ENCODE results near the gene DAB2IP.

The DAB2IP gene

DNA sequence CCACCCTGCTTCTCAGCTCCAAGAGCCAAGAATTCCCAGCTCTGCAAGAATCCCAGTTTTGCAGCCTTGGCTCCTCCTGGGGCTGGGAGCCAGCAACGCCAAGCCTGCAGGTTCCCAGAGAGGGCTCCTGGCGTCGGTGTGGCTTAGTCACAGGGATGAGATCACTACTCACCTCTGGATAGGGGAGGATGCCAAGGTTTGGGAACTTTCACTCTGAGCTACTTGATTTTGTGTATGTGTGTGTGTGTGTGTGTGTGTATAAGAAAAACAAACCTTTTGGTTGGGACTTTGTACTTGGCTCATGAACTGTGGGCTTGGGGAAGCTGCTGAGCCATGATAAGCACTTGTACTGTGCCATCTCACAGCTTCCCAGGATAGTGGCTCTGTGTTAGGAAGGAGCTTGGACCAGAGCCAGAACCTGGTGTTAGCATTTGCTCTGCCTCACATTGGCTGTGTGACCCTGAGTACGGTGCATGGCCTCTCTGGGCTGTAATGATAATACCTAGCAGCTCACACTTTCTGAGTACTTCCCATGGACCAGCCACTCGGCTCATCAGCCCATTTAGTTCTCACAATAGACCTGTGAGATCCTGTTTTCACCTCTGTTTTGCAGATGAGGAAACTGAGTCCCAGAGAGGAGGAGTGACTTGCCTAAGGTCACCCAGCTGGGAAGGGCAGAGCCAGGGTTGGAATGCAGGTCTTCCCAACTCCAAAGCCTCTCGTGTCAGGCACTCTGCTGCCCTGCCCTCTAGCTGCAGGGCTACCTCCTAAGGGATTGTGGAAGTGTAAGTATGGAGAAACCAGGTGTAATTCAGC, 41.4 kb upstream of the DAB2IP start:
- Histone ChIP-seq H4K20me1 (ENCODE audit: control insufficient read depth, insufficient read depth, low read depth, low read length) (no peaks in the 10 kb centered on the region), H3K9me2 (replicated peaks; ENCODE audit: control insufficient read depth, low read length) (no peaks in the 10 kb centered on the region), H3K4me1 (ENCODE audit: control insufficient read depth, low read length) (peaks cover 20% of the 10 kb centered on the region), H3K4me3 (ENCODE audit: low read length) (no peak overlapping the region), H3K79me2 (ENCODE audit: control insufficient read depth, low read length) (no peaks in the 10 kb centered on the region), H3K36me3 (ENCODE audit: control insufficient read depth, low read length) (no peaks in the 10 kb centered on the region), H3K27ac (ENCODE audit: low read depth, low read length) (no peak overlapping the region), H3K4me2 (ENCODE audit: low read length) (no peak overlapping the region), H3K9me3 (ENCODE audit: control insufficient read depth, insufficient read depth, low read length) (no peaks in the 10 kb centered on the region), H3K27me3 (ENCODE audit: control insufficient read depth, low read length) (peaks cover 31% of the 10 kb centered on the region), H3F3A (ENCODE audit: control insufficient read depth, insufficient read depth) (no peaks in the 10 kb centered on the region)
- TF ChIP-seq CTCF (IDR thresholded peaks at IDR 0.05; ENCODE audit: low read depth, low read length, poor library complexity, severe bottlenecking) (no peak), EZH2phosphoT487 (IDR thresholded peaks at IDR 0.05; ENCODE audit: borderline replicate concordance, low read length) (no peak)

DNA sequence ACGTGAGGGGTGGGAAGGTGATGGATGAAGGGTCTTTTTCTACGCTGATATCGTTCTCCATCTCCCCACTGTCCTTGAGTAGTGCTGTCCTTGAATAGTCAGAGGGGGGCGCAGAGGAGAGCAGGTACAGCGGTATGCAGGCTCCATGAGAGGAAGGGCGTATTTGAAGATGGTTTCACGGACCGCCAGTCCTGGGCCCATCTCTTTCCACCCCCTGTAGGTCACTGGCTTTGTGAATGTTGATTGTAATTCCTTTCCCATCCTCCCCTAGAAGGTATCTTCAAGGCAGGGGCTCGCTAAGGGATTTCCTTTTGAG, 40.8 kb upstream of the DAB2IP start:
- no peak overlapping the region for H3K4me3 ChIP-seq (ENCODE audit: low read length)

DNA sequence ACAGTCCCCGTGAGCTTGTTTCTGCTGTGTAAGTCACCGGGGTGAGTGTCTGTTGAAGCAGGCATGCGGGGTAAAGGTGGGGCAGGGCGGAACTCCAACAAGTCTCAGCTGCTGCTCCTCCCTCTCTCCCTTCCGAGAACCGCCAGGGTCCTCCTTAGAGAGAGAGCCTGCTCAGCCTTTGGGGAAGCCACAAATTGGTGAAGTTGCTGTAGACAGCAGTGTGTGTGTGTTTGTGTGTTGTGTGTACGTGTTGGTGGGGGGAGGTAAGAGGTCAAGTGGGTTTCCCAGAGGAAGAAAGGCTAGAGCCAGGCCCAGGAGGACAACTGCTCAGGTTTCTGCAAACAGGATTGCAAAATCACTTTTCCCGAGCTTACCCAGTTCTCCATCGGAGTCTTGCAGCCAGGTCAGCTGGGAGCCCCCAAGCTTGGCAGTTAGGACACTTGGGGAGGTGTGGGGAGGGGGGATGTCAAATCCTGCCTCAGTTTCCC, 38.9 kb upstream of the DAB2IP start:
- no peaks in the 10 kb centered on the region for H3K9me2 ChIP-seq (replicated peaks; ENCODE audit: control insufficient read depth, low read length)
- H3K27me3 ChIP-seq (ENCODE audit: control insufficient read depth, low read length) = peaks cover 30% of the 10 kb centered on the region
- peaks cover 20% of the 10 kb centered on the region for H3K4me1 ChIP-seq (ENCODE audit: control insufficient read depth, low read length)
- no peak overlapping the region for H3K4me2 ChIP-seq (ENCODE audit: low read length)
- no peak overlapping the region for H3K27ac ChIP-seq (ENCODE audit: low read depth, low read length)
- no peak for TF ChIP-seq EZH2phosphoT487 (IDR thresholded peaks at IDR 0.05; ENCODE audit: borderline replicate concordance, low read length)
- H3K9me3 ChIP-seq (ENCODE audit: control insufficient read depth, insufficient read depth, low read length) = no peaks in the 10 kb centered on the region
- no peaks in the 10 kb centered on the region for H3K36me3 ChIP-seq (ENCODE audit: control insufficient read depth, low read length)
- H3F3A ChIP-seq (ENCODE audit: control insufficient read depth, insufficient read depth) = no peaks in the 10 kb centered on the region
- no peak overlapping the region for H3K4me3 ChIP-seq (ENCODE audit: low read length)
- H3K79me2 ChIP-seq (ENCODE audit: control insufficient read depth, low read length) = no peaks in the 10 kb centered on the region
- H4K20me1 ChIP-seq (ENCODE audit: control insufficient read depth, insufficient read depth, low read depth, low read length) = no peaks in the 10 kb centered on the region

More for the DNA sequence above, 40.8 kb upstream of the DAB2IP start:
- TF ChIP-seq EZH2phosphoT487 (IDR thresholded peaks at IDR 0.05; ENCODE audit: borderline replicate concordance, low read length) (no peak), CTCF (IDR thresholded peaks at IDR 0.05; ENCODE audit: low read depth, low read length, poor library complexity, severe bottlenecking) (peak; percentile 15)
- H3K9me3 ChIP-seq (ENCODE audit: control insufficient read depth, insufficient read depth, low read length) = no peaks in the 10 kb centered on the region
- no peak overlapping the region for H3K27ac ChIP-seq (ENCODE audit: low read depth, low read length)
- peaks cover 31% of the 10 kb centered on the region for H3K27me3 ChIP-seq (ENCODE audit: control insufficient read depth, low read length)
- H4K20me1 ChIP-seq (ENCODE audit: control insufficient read depth, insufficient read depth, low read depth, low read length) = no peaks in the 10 kb centered on the region
- peaks cover 20% of the 10 kb centered on the region for H3K4me1 ChIP-seq (ENCODE audit: control insufficient read depth, low read length)
- no peaks in the 10 kb centered on the region for H3F3A ChIP-seq (ENCODE audit: control insufficient read depth, insufficient read depth)
- H3K36me3 ChIP-seq (ENCODE audit: control insufficient read depth, low read length) = no peaks in the 10 kb centered on the region
- H3K79me2 ChIP-seq (ENCODE audit: control insufficient read depth, low read length) = no peaks in the 10 kb centered on the region
- no peaks in the 10 kb centered on the region for H3K9me2 ChIP-seq (replicated peaks; ENCODE audit: control insufficient read depth, low read length)
- H3K4me2 ChIP-seq (ENCODE audit: low read length) = no peak overlapping the region

DNA sequence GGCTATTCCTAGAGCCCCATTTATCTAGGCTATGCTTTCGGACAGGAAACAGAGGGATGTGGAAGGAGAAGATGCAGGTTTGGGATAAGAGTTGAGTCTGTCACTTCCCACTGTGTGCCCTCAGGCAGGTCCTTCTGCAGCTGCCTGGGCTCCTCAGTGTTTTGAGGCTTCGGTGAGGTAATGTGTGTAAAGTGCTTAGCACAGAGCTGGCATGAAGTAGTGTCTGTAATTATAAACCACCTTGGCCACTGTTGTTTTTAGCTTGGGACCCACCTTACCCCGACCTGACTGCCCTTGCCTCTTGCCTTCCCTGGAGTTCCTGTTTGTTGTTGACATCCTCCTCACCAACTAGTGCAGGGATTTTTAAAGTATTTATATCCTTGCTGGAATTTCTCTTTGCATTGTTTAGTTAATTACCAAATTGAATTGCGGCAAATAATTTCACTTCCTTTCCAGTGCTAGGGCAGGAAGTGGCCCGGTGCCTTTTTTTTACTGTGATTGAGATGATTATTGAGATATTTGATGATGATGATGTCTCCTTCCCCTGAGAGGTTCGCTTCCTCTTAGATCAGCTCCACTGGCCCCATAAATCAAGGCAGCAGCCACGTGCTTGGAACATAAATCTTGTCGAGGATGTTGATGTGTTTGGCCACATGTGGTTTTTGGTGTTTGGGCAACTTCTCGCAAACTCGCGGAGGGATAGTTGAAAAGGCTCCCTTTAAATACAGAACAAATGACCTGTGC, 38.3 kb upstream of the DAB2IP start:
- Histone ChIP-seq H3K79me2 (ENCODE audit: control insufficient read depth, low read length) (no peaks in the 10 kb centered on the region), H3K9me2 (replicated peaks; ENCODE audit: control insufficient read depth, low read length) (no peaks in the 10 kb centered on the region), H3K27me3 (ENCODE audit: control insufficient read depth, low read length) (peaks cover 24% of the 10 kb centered on the region), H3K4me1 (ENCODE audit: control insufficient read depth, low read length) (peaks cover 17% of the 10 kb centered on the region), H3K36me3 (ENCODE audit: control insufficient read depth, low read length) (no peaks in the 10 kb centered on the region), H3K27ac (ENCODE audit: low read depth, low read length) (no peak overlapping the region), H3F3A (ENCODE audit: control insufficient read depth, insufficient read depth) (no peaks in the 10 kb centered on the region), H3K9me3 (ENCODE audit: control insufficient read depth, insufficient read depth, low read length) (no peaks in the 10 kb centered on the region), H3K4me3 (ENCODE audit: low read length) (0 out of 2 replicates have a peak overlapping the region, but pooled peaks have one; percentile 7), H3K4me2 (ENCODE audit: low read length) (peak overlapping the region; percentile 35), H4K20me1 (ENCODE audit: control insufficient read depth, insufficient read depth, low read depth, low read length) (no peaks in the 10 kb centered on the region)
- TF ChIP-seq CTCF (IDR thresholded peaks at IDR 0.05; ENCODE audit: low read depth, low read length, poor library complexity, severe bottlenecking) = no peak
- no peak for TF ChIP-seq EZH2phosphoT487 (IDR thresholded peaks at IDR 0.05; ENCODE audit: borderline replicate concordance, low read length)
